ENCODE measurements around the gene ATP2A1.

GRCh38 chr16:28913946-28914724, 35.8 kb downstream of the ATP2A1 start:
- TF ChIP-seq POLR2A (IDR thresholded peaks at IDR 0.05): no peak
- no peak for TF ChIP-seq CTCF (IDR thresholded peaks at IDR 0.05)

Data from vagina (tissue), 2 donors.